Hindlimb muscle (tissue), 1 donor: ENCODE data around the gene RAB31. TPM values are rescaled to one million over a fixed set of nuclear protein-coding genes. Genes with fewer than 3 reads are reported as not detected.
"Not testable (repeated sequence)": the region's sequence is repeated elsewhere in the genome, so short reads cannot be mapped to it uniquely, and the experiment has no call there.

ENCODE experiments used
- DNase-seq: peaks from one replicate; pipeline ENCODE4 v3.0.0-alpha.2; 2013
- polyA plus RNA-seq: library from polyadenylated mRNA; unstranded; fragments of 120-200 nt; gene quantifications from one replicate; pipeline ENCODE4 v1.2.1, GENCODE V29; 2013; ENCODE audit not compliant: insufficient read length

Gene RAB31
- polyA plus RNA-seq, 1 donor = 20.8 TPM

DNA sequence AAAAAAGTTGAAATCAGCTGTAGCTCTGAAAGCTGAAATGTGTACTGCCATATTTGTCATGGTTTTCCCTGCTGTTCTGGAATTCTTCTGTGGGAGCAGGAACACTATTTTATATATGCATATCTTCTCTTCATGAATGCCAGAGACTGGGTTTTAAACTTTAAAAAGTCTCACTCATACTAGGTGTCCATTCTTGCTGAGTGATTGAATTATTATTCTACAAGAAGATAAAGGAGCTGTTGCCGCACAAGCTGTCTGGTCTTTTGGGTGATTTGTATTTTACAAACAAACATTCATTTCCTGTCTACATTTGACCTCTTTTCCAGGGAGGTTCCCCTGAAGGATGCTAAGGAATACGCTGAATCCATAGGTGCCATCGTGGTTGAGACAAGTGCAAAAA, 137.2 kb downstream of the RAB31 start:
- DNase-seq = no peak

DNA sequence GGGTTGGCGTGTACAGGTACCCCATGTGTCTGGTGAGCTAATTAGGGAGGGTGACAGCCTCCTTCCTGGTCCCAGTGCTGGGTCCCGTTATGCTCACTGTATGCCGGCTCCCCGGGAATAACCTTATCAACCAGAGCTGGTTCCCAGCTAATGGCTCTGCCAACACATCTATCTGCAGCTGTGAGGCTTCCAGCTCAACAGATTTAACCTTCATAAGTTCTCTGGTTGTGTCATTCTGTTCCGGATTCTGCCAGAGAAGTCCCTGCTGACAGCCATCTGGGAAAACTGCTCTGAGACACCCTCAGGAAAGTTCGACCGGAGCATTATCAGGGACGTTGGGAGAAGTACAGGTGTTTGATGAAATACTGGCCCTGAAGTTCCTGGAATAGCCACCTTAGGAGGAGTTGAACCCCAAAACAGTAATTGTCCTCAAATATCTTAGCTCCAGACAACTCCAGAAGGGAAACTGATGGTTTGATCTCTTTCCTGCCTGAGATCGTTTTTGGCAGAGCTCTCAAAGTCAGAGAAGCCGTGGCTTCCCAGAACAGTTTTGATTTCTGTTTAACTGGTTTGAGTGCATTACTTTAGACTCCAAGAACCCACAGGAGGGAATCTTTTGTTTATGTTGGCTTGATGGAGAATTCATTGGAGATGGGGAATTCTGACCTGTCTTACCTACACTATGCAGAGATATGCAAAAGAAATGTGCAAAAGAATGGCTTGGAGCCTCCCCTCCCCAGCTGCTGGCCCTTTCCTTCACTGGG, 138.2 kb downstream of the RAB31 start:
- no peak for DNase-seq

DNA sequence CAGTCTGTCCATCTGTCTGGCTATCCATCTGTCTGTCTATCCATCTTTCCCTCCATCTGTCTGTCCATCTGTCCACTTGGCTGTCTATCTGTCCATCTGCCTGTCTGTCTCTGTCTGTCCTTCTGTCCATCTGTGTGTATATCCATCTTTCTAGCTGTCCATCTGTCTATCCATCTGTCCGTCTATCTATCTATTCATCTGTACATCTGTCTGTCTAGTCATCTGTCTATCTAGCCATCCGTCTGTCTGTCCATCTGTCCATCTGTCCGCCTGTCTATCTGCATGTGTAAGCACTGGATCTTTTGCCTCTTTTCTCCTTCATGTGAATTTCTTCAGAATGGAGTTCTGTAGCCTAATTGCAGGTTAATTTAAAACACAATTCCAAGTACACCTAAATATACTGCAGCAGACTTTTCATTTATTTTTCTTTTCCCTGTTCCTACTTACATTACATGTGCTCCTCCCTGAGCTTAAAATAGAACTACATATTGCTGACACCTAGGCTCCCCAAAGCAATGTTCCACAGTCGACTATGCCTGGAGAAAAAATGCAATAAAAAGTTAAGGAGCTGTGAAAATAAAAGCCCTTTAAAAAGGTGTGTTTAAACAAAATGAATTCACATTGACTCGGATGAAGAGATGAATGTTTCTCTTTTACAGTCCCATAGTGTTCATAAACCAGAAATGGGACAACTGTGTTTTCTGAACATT, 140.2 kb downstream of the RAB31 start:
- DNase-seq = no peak

DNA sequence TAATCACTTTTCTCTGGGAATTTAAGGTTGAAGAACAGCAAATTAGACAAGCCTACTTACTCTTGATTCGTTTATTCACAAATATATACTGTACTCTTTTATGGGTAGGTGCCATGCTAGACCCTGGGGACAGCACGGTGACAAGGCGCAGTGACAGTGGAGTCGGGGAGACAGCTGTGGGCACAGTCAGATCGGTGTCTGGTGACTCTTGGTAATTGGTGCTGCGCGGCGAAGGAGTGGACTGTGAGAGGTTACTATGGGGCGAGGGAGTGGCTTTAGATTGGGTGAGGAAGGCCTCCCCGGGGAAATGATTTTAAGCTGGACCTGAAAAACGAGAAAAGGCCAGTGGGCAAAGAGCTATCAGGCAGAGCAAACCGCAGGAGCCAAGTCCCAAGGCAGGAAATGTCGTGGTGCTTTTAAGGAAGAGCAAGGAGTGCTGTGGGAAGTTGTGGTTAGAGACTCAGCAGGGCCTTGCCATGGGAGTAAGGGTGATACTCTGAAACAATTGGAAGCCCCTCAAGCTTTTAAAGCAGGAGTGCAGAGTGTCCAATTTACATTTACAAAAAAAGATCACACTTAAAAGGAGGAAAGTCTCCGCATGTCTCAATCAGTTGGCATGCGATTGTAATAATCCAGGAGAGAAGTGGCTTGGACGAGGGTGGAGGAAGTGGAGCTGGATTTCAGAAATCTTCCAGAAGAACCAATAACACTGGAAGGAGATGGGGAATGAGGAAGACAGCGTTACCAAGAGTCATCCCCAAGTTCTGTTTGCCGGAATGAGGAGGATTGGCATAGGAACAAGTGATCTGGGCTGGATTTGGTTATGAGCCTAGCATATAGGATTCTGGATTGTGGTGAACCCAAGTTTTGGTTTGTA, 141.5 kb downstream of the RAB31 start:
- DNase-seq = no peak

DNA sequence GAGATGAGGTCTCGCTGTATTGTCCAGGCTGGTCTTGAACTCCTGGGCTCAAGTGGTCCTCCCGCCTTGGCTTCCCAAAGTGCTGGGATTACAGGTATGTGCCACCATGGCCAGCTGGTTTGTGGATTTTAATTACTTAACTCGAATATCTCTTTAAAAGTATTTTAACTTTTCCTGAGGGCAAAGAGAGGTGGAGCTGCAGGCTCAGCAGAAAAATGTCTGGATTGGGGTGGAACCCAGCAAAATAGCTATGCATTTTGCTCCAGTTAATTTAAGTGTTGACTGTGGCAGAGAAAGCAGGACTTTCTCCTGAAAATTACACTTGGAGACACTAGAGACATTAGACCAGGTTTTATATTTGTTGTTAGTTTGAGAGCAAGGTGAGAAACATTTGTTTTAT, 142.2 kb downstream of the RAB31 start:
- no peak for DNase-seq

DNA sequence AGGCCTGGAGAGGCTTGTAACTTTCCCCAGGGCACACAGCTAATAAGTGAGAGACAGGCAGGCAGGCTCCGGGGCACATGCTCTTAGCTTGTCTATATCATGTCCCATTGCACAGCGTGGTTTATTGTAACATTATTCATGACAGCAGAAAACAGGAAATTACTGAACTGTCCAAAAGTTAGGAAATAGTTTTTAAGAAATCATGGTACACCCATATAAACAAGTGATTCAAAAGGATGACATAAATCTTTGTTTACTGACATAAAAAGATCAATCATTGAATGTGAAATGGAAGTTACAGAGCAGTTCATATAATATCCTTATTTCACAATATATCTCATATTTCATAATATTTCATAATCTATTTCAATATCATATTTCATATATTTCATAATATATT, 143.4 kb downstream of the RAB31 start:
- DNase-seq = no peak

DNA sequence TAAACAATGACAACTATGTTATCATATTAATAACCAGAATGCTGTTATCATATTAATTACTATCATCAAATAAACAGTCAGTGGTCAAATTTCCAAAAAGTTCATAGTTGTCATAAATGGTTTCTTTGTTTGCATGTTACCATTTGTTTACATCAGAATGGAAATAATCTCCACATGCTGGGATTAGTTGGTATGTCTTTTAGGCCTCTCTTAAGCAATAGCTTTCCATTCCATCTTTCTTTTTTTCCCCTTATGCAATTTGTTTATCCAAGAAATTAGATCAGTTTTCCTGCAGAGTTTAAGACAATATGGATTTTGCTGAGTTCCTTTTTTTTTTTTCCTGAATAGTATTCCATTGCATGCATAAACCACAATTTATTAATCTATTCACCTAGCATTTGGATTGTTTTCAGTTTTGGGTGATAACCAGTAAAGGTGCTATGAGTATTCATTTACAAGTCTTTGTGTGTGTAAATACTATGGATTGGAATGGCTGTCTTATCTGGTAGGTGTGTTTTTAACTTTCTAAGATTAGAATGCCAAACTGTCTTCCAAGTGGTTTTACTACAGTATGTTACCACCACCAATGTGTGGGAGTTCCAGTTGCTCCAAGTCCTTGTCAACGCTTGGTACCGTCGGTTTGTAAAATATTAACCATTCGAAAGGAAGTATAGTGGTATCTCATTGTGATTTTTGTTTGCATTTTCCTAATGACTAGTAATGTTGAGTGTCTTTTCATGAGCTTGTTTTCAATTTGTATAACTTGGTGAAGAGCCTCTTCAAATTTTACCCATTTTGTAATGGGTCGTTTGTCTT, 144.4 kb downstream of the RAB31 start:
- no peak for DNase-seq

DNA sequence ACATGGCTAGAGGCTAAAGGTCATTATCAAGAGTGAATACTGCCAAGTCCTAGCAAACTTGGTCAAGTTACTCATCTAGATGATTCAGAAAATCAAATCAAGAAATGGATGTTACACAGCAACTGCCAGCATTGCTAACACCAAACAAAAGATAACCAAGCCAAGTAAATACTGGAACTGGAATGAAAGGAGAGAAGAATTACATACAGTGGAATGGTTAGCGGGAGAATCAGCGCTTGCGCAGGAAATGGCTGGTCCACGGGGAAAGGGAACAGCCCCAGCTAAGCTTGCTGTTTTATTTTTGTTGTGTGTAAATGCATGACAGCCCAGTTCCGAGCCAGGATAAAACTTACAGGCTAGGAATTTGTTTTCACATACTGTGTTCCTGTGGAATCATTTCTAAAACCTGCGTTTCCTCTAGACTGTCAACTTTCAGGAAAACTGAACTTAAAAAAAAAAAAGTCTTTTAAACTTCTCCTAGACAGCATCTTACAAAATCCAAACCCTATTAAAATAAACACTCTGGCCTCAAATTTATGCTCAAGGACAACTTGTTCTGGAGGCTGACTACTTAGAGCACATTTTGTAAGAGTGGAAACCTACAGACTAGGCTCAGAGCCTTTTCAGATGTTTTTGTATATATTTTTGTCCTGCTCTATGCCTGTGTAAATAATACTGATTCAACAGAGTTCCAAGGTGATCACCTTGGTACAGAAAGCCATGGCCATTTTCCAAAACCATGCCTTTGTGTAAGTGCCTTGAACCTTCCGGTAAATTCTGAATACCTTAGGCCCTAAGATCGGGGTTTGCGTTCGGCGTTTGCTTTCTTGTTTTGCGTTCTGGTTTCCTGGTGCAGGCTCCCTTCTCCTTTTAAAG, 146.9 kb downstream of the RAB31 start:
- DNase-seq = no peak

DNA sequence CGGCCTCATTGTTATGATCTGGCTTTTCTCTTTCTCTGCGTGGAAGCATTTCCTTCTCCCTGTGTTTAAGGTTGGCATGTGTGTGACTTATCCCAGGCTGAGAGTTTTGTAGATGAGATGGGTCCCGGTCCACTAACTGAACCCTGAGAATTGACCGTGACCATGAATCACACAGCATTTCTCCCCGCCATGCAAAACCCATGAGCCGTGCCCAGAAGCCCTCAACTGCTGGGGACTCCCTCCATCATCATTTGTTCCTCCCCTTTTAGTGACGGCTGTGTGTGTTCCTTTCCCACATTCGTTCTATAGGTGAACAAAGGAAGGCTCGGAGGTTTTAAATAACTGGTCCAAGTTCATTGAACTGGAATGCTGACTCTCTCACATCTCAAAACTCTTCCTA, 147.6 kb downstream of the RAB31 start:
- DNase-seq = no peak

DNA sequence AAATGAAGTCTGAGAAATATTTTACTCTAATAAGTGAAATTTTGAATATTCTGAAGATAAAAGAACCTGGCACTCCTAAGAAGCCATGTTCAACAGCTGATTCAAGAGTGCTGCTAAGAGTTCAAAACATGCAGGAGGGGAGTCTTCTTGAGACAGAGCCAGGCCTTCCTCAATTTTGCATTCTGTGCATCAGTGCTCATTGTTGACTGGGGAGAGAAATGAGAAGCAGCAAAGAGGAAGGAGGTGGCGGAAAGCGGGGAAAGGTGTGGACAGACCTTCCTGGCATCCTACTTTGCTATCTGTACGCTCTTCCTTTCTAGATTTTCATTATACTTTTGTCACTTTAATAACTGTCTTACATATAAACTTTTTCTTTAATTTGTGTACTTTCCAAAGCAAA, 148.0 kb downstream of the RAB31 start:
- DNase-seq = no peak

DNA sequence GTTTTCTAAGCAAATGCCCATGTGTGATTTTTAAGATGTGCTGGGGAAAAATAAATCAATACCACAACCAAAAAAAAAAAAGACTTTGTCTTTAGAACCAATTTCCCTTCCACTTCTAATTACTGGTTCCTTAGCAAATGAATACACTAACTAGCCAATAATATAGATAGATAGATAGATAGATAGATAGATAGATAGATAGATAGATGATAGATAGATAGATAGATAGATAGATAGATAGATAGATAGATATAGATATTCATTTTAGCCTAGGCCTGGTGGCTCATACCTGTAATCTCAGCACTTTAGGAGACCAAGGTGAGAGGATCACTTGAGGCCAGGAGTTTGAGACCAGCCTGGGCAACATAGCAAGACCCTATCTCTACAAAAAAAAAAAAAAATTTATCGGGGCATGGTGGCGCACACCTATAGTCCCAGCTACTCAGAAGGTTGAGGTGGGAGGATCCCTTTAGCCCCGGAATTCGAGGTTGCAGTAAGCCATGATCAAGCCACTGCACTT, 149.4 kb downstream of the RAB31 start:
- not testable (repeated sequence) for DNase-seq

DNA sequence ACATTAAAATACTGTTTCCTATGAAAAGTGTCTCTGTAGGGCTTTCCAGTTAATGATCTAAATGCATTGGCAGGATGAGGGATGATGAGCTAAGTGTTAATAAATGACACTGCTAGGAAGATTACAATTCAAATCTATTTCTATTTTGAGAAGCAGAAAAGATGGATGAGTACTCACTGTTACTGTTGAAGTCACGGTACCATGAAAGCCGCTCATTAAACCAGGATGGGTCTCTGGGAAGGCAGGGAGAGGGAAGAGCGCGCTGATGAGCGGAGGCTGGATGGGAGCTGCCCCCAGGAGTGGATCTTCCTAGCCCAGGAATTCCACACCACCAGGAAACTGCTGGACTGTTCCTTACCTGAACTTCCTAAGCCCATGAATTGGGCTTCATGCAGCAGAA, 150.5 kb downstream of the RAB31 start:
- no peak for DNase-seq

DNA sequence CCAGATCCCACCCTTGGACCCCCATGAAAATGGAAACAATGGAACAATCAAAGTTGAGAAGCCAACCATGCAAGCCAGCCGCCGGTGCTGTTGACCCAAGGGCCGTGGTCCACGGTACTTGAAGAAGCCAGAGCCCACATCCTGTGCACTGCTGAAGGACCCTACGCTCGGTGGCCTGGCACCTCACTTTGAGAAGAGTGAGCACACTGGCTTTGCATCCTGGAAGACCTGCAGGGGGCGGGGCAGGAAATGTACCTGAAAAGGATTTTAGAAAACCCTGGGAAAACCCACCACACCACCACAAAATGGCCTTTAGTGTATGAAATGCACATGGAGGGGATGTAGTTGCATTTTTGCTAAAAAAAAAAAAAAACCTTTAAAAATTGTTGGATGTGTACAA, 151.1 kb downstream of the RAB31 start:
- no peak for DNase-seq

DNA sequence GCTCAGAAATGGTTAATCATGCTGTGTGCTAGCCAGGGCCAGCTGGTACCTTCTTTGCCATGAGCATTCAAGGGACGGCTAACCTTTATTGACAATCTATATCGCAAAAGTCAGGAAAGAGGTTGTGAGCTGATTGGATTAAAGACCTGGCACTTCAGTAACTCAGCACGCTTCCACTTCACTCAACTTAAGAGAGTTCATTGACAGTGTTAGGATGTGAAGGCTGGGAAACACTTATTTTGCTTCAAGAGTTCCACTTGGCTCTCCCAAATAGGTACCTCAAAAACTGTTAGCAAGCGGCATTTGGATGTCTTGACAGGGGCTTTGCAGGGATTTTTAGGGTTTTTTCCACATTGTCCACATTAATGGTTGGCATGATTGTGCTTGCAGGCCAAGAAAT, 152.6 kb downstream of the RAB31 start:
- DNase-seq = no peak

DNA sequence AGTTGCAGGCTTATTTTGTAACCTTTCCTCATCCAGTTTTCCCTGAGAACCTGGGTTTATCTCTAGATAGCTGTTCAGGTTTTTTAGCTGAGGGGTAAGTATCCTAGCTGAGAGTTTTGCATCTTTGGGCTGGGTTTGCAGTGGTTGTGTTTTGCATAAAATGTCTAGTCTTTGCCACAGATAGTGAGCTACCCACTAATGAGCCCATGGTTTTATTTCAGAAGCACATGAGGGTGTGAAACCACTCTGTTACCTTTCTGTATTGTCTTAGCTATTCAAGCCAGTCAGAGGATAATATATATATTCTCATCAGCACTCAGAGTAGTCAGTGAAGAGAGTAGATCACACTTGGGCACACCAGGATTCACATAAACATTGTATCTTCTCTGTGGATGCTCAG, 153.1 kb downstream of the RAB31 start:
- no peak for DNase-seq

DNA sequence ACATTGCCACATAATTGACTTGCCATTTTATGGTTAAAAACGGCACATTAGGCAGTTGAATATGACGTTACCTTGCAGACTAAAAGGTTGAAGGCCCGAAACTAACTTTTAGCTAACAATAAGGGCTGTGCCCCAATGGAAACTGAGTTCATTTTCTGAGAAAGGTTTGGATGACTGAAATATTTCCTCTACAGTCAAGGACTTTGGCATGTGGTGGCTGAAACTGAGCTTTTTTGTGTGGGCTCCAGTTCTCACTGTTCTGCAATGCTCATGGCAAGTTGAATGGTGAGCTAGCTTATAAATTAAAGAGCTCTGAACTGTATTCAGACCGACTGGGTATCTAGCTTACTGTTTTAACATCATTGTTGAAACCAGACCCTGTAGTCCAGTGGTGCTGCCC, 153.8 kb downstream of the RAB31 start:
- DNase-seq = no peak

DNA sequence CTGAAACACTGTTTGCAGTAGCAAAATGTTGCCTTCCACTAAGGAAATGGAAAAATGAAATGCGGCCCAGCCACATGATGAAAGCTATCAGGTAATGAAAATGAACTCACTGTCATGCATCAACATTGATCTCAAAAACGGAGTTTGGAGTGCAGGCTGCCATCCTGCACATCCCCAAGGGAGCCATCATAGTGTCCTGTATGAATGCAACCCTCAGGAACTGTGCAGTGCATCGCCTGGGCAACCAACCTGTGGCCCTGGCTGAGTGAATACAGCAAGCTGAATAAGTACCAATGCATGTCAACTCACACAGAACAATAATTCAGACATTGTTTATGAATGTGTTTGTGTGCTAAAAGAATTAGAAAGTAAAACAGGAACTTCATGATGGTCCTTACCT, 154.6 kb downstream of the RAB31 start:
- no peak for DNase-seq

DNA sequence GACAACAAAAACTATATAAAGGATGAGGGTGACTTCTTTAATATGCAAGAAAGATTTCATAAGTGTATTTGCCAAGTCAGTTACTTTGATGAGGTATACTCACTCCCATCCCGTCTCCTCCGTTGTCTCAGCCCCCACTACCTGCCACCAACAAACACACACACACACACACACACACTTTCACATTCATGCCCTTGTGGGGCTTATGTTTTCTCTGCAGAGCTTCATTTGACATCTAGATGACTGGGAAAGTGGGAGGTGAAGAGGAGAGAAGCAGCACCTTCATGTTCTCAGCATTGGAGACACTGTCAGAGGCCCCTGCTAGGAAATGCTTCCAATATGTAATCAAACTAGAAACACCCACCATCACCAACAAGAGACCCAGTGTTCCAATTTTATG, 155.2 kb downstream of the RAB31 start:
- no peak for DNase-seq

DNA sequence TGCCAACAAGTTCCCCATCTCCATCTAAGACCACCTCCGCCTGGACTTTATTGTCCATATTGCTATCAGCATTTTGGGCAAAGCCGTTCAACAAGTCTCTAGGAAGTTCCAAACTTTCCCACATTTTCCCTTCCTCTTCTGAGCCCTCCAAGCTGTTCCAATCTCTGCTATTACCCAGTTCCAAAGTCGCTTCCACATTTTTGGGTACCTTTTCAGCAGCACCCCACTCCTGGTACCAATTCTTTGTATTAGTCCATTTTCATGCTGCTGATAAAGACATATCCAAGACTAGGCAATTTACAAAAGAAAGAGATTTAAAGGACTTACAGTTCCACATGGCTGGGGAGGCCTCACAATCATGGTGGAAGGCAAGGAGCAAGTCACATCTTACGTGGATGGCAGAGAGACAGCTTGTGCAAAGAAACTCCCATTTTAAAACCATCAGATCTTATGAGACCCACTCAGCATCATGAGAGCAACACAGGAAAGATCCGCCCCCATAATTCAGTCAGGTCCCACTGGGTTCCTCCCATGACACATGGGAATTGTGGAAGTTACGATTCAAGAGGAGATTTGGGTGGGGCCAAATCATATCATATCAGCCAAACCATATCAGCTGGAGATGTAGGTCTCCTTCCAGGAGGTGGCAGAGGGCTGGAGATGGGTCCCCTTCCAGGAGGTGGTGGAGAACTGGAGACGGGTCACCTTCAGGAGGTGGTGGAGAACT, 157.8 kb downstream of the RAB31 start:
- no peak for DNase-seq

DNA sequence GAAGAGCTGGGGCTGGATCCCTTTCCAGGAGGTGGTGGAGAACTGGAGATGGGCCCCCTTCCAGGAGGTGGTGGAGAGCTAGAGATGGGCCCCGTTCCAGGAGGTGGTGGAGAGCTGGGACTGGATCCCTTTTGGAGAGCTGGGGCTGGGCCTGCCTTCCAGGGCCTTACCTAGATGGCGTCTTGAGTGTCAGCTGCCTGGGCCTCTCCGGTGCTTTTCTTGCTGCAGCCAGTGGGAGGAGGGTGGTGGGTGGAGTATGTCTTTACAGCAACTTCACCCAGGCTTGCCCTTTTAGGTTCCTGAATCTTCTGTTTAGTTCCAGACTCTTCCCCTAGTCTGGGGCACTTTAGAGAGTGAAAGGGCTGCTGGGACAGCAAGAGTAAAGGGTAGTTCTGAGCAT, 158.5 kb downstream of the RAB31 start:
- no peak for DNase-seq
